OCI-LY3 (cell line): ENCODE results near the gene LRP2BP.

Source experiments
- EZH2phosphoT487 ChIP-seq: fragments of 200-600 bp; shearing (Covaris generic); IDR thresholded peaks from 2 replicates; pipeline ENCODE4 v1.6.1; 2018; ENCODE audit warnings: antibody characterized with exemption, mixed run types, low read depth
- TF ChIP-seq, protein P1 (sequence below): fragments of 200-600, 300-600 bp; sonication (generic); IDR thresholded peaks from 2 replicates; pipeline ENCODE4 v1.5.1; 2014; ENCODE audit warnings: antibody characterized with exemption, low read length, low read depth

DNA sequence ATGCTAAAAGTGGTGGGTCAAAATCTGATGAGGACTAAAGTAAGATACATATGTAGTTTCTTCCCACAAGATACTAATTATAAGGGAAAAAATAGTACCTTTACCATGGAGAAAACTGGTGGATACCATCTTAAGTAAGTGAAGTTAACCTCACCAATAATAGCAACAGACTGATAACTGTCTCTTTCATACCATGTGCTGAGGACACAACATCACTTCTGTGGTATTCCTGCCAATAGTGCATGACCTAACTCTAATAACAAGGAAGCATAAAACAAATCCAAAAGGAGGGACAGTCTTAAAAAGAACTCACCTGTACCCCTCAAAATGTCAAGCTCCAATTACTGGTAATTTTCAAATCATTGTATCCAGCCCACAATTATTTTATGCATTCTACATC is 21.2 kb upstream of the LRP2BP start:
- TF ChIP-seq, protein P1, sequence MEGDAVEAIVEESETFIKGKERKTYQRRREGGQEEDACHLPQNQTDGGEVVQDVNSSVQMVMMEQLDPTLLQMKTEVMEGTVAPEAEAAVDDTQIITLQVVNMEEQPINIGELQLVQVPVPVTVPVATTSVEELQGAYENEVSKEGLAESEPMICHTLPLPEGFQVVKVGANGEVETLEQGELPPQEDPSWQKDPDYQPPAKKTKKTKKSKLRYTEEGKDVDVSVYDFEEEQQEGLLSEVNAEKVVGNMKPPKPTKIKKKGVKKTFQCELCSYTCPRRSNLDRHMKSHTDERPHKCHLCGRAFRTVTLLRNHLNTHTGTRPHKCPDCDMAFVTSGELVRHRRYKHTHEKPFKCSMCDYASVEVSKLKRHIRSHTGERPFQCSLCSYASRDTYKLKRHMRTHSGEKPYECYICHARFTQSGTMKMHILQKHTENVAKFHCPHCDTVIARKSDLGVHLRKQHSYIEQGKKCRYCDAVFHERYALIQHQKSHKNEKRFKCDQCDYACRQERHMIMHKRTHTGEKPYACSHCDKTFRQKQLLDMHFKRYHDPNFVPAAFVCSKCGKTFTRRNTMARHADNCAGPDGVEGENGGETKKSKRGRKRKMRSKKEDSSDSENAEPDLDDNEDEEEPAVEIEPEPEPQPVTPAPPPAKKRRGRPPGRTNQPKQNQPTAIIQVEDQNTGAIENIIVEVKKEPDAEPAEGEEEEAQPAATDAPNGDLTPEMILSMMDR, result no peak
- no peak for TF ChIP-seq EZH2phosphoT487
